ENCODE measurements around the gene SLC39A12.

Gene SLC39A12

DNA sequence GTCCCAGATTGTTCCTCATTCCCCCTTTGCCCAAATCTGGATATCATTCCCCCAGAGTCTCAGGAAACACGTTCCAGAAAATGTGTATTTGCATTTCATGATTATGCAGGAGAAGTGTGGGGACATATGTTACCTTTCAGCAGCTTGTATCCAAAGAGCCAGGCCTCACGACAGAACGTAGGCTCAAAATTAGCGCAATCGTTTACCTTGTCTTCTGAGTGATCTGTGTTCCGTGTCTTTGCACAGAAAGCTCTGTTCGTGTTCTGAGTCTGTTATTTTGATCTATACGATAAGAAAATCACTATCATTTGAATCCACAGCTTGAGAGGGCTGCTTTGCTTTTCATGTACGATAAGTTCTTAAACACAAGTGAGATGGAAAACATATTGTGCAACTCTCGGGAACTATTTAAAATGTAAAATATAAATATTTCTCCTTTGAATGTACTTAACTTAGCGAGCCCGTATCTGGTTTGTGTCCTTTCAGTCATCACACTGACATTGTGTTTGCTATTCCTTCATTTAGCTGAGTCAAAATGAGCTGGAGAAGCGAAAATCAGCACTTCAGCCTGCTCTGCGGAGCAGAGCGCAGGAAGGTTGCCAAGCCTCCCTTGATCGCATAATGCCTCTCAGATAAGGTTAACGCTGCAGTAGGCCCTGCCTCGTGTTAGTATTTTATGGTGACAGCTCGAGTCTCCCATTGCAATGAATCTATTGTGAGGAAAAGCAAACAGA lies 108.3 kb downstream of the SLC39A12 start:
- no peak for DNase-seq (ENCODE audit: low read depth)

GRCh38 chr10:18066947-18067346 lies 115.2 kb downstream of the SLC39A12 start:
- DNase-seq (ENCODE audit: low read depth), result no peak

- DNase-seq (ENCODE audit: low read depth), result no peak
Measured at GRCh38 chr10:18068401-18068800, 116.7 kb downstream of the SLC39A12 start.

GRCh38 chr10:18071591-18071990 lies 119.9 kb downstream of the SLC39A12 start:
- no peak for DNase-seq (ENCODE audit: low read depth)

DNA sequence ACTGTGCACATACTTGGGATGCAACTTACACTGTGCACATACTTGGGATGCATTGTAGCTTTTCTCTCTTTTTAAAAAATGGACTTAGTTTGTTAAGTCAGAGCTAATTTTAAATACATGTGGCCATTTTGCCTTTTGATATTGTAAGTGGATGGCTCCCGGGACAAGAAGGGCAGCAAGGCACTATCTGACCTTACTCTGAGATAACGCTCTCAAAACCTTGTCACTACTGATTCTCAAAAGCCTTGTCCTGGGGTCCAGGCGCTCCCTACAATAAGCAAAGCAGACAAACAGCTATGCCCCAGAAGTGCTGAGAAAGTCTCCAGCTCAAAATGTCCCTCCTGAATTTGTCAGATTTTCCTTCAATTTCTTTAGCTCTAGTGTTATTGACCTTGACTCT lies 121.6 kb downstream of the SLC39A12 start:
- DNase-seq (ENCODE audit: low read depth), result no peak

- no peak for DNase-seq (ENCODE audit: low read depth)
Measured at GRCh38 chr10:18075881-18076280, 124.2 kb downstream of the SLC39A12 start.

GRCh38 chr10:18079665-18080295 lies 128.1 kb downstream of the SLC39A12 start:
- DNase-seq (ENCODE audit: low read depth), result peak; percentile 3

DNA sequence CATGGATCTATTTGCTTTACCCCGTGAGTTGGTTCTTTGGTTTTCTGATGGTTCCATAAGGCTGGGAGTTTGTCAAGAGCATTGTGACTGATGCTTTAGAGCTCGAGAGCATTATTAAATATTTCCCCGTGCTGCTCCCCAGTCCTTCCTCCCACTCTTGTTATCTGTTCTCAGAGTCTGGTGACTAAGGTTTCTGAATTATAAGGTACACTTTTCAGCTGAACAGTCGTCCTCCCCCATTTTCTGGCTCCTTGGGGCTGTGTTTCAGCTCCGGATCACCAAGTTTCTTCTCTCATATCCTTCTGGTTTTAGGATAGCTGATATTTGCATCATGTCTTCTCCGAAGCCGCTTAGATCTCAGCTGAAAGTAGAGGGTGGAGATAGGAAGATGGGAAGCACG lies 130.7 kb downstream of the SLC39A12 start:
- no peak for DNase-seq (ENCODE audit: low read depth)

DNA sequence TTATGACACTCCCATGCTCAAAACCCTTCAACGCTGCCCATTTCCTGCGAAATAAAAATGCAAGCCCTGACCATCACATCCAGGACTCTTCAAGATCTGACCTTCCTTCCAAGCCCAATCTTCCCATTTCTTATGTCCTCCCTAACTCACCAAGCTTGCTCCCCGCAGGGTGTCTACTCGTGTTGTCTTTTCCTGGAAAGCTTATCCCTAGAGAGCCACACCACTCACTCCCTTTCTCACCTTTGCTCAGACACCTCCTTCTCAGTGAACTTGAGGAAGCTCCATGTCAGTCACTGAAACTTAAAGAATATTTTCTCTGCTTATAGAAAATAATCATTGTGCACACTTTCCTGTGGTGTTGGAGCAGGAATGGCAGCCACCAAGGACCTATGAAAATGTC lies 134.1 kb downstream of the SLC39A12 start:
- no peak for DNase-seq (ENCODE audit: low read depth)

GRCh38 chr10:18086746-18087145 lies 135.0 kb downstream of the SLC39A12 start:
- DNase-seq (ENCODE audit: low read depth), result no peak

DNA sequence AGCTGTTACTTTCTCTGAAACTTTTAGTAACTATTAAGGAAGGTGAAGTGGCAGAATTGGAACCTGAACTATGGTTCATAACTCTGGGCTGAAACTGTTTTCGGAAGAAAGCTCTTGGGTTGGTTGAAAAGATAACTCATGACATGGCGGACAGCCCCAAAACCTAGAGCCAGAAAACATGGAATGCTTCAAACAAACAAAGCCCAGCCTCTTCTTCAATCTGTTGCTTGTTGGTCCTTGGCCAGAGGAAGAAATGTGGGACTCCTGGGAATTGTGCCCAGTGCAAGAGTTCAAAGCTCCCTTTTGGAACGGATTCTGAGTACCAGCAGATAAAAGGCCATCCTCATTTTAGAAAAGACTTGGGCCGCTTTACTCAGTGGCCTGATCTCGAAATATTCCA lies 135.6 kb downstream of the SLC39A12 start:
- no peak for DNase-seq (ENCODE audit: low read depth)

Measured in fibroblast of the conjunctiva (primary cell).